Body of pancreas (tissue), 4 donors: ENCODE results near the gene LRRC10.

ENCODE experiments used
- CTCF ChIP-seq, 7 experiments: fragments of 450-650 bp in 4 of 7; fragments of 200-600 bp in 3 of 7; sonication (generic) in 3 of 7; IDR thresholded peaks; one replicate each; pipeline ENCODE4 v1.5.1; 2016 to 2019; ENCODE audit warnings: antibody characterized with exemption in 7 of 7
- POLR2A ChIP-seq, 3 donors: fragments of 450-650 bp; IDR thresholded peaks; one replicate each; pipeline ENCODE4 v1.6.1; 2016; ENCODE audit warnings: antibody characterized with exemption in 3 of 3, mild to moderate bottlenecking in 2 of 3

DNA sequence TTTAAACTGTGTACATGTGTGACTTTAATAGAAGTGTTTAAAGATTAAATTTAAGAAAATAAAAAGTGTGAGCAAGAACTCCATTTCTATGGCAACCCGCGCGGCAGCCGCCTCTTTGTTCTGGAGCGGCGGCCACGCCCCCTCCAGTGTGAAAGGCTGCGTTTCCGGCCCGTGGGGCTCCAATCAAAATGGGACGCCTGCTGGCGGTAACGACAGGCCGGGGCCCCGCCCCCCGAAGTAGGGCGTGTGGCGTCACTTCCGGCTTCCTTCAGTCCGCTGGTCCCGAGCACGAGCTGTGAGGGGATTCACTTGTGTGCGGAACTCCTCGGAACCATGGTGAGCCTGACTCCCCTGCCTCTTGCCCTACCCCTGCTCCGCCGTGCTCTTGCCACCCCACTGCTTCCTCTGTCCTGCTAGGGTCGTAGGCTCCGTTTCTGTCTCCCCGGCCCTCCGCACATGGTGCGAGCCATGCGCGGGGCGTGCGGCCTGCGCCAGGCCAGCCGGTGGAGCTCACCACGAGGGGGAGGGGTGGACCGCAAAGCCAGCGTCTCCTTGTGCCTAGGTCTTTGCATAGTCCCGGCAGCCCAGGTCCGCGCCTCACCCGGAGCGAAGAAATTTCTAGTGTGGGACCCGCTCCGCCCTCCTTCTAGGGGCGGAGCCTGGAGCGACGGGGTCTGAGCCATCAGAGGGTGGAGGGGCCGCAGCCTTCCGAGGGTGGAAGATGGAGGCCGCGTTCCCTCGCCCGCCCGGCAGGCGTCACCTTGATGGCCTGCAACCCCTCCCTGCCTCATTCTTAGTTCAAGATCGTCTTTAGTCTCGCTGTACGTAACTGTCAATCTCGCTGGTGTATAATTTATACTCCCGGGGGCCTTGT, 25.3 kb downstream of the LRRC10 start, which contains the start of gene CCT2:
- TF ChIP-seq CTCF (IDR thresholded peaks at IDR 0.05): peak in 4 of 7 experiments; percentile 20 to 35 (median 29)
- TF ChIP-seq POLR2A (IDR thresholded peaks at IDR 0.05): peak; percentile 68 to 90 (median 89)
